ENCODE data around the gene ZNF469.
"Not testable (repeated sequence)": the region's sequence is repeated elsewhere in the genome, so short reads cannot be mapped to it uniquely, and the experiment has no call there.

ZNF469 gene

DNA sequence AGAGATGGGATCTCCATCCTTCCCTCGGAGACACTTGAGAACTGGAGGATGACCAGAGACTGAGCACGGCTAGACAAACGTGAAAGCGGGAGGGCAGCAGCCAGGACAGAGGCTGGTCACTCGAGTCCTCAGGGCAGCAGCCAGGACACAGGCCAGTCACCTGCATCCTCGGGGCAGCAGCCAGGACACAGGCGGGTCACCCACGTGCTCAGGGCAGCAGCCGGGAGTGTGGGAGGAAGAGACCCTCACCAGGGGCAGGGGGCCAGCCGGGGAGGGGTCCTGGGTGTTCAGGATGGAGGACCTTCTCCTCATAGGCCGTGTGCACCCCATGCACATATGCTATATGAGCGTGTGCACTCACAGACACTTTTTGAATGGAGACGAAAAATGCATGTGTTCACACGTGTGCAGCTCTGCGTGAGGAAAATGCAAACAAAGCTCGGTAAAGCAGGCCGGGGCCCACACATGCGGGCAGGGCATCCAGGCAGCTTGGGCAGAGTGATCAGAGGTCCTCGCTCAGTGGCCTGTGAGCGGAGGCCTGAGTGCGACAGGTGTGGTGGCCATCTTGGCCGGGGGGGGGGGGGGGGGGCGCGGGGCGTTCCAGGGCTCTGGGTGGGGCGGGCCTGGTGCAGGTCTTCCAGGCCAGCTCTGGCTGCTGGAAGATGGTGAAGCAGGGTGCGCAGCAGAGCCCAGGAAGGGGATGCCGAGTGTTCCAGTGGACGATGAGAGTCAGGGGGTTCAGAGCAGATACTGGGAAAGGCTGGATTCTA lies 26.7 kb downstream of the ZNF469 start:
- WGBS (ENCODE audit: insufficient coverage): 96% methylated on average over 25 of the region's 29 CpGs
- Histone ChIP-seq H3K4me1 (ENCODE audit: control extremely low read depth in 1 of 4, control insufficient read depth in 4 of 4, insufficient read depth in 4 of 4, low read length in 3 of 4) (peaks cover 0 to 29% (median 9%) of the 10 kb centered on the region in 4 experiments), H3K27ac (ENCODE audit: insufficient read depth in 1 of 2, low read depth in 1 of 2, low read length in 2 of 2, poor library complexity in 1 of 2, severe bottlenecking in 2 of 2) (no peak overlapping the region), H3K4me3 (ENCODE audit: control insufficient read depth in 1 of 7, extremely low read depth in 1 of 7, insufficient read depth in 4 of 7, low read depth in 2 of 7, low read length in 6 of 7) (no peak overlapping the region), H3K27me3 (replicated peaks in 2 of 5; ENCODE audit: control insufficient read depth in 4 of 5, insufficient read depth in 5 of 5, low read length in 4 of 5) (no peaks in the 10 kb centered on the region), H3K9me3 (ENCODE audit: control extremely low read depth in 1 of 5, control insufficient read depth in 4 of 5, insufficient read depth in 2 of 5, low read depth in 1 of 5, low read length in 4 of 5) (no peaks in the 10 kb centered on the region), H3K36me3 (ENCODE audit: control insufficient read depth in 4 of 4, insufficient read depth in 4 of 4, low read length in 3 of 4) (no peaks in the 10 kb centered on the region)
- POLR2A ChIA-PET: interaction anchor here (0.6 kb wide), 1 partner anchor 15 kb away, joined by 3 read pairs; no protein-coding TSS in a partner anchor
- CTCF ChIA-PET: no interaction called here
- DNase-seq: no peak

DNA sequence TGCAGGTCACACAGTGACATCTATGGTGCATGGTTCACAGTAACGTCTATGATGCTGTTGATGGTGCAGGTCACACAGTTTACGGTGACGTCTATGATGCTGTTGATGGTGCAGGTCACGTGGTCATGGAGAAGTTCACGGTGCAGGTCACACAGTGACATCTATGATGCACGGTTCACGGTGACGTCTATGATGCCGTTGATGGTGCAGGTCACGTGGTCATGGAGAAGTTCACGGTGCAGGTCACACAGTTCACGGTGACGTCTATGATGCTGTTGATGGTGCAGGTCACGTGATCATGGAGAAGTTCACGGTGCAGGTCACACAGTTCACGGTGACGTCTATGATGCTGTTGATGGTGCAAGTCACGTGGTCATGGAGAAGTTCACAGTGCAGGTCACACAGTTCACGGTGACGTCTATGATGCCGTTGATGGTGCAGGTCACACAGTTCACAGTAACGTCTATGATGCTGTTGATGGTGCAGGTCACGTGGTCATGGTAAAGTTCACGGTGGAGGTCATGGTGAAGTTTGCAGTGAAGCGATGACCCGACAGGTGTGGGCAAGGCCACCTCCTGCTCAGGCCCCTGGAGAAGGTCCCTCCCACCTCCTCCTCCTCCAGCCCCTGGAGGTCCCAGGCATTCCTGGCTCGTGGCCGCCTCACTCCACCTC lies 27.7 kb downstream of the ZNF469 start:
- DNase-seq; H3K27ac ChIP-seq (ENCODE audit: insufficient read depth in 1 of 2, low read depth in 1 of 2, low read length in 2 of 2, poor library complexity in 1 of 2, severe bottlenecking in 2 of 2); H3K4me3 ChIP-seq (ENCODE audit: control insufficient read depth in 1 of 7, extremely low read depth in 1 of 7, insufficient read depth in 4 of 7, low read depth in 2 of 7, low read length in 6 of 7); H3K36me3 ChIP-seq (ENCODE audit: control insufficient read depth in 4 of 4, insufficient read depth in 4 of 4, low read length in 3 of 4); H3K9me3 ChIP-seq (ENCODE audit: control extremely low read depth in 1 of 5, control insufficient read depth in 4 of 5, insufficient read depth in 2 of 5, low read depth in 1 of 5, low read length in 4 of 5); POLR2A ChIA-PET; CTCF ChIA-PET; H3K27me3 ChIP-seq (replicated peaks in 2 of 5; ENCODE audit: control insufficient read depth in 4 of 5, insufficient read depth in 5 of 5, low read length in 4 of 5): not testable (repeated sequence)
- H3K4me1 ChIP-seq (ENCODE audit: control extremely low read depth in 1 of 4, control insufficient read depth in 4 of 4, insufficient read depth in 4 of 4, low read length in 3 of 4): peaks cover 0 to 29% (median 9%) of the 10 kb centered on the region in 4 experiments
- 99% methylated on average over 23 of the region's 28 CpGs for WGBS (ENCODE audit: insufficient coverage)

GRCh38 chr16:88411951-88412576 lies 29.3 kb downstream of the ZNF469 start:
- H3K4me1 ChIP-seq (ENCODE audit: control extremely low read depth in 1 of 4, control insufficient read depth in 4 of 4, insufficient read depth in 4 of 4, low read length in 3 of 4): peaks cover 0 to 23% (median 7%) of the 10 kb centered on the region in 4 experiments
- H3K27ac ChIP-seq (ENCODE audit: insufficient read depth in 1 of 2, low read depth in 1 of 2, low read length in 2 of 2, poor library complexity in 1 of 2, severe bottlenecking in 2 of 2): no peak overlapping the region
- POLR2A ChIA-PET: no interaction called here
- CTCF ChIA-PET: no interaction called here
- no peaks in the 10 kb centered on the region for H3K9me3 ChIP-seq (ENCODE audit: control extremely low read depth in 1 of 5, control insufficient read depth in 4 of 5, insufficient read depth in 2 of 5, low read depth in 1 of 5, low read length in 4 of 5)
- DNase-seq: no peak
- H3K36me3 ChIP-seq (ENCODE audit: control insufficient read depth in 4 of 4, insufficient read depth in 4 of 4, low read length in 3 of 4): no peaks in the 10 kb centered on the region
- no peak overlapping the region for H3K4me3 ChIP-seq (ENCODE audit: control insufficient read depth in 1 of 7, extremely low read depth in 1 of 7, insufficient read depth in 4 of 7, low read depth in 2 of 7, low read length in 6 of 7)
- WGBS (ENCODE audit: insufficient coverage): 95% methylated on average over 14 of the region's 18 CpGs
- H3K27me3 ChIP-seq (replicated peaks in 2 of 5; ENCODE audit: control insufficient read depth in 4 of 5, insufficient read depth in 5 of 5, low read length in 4 of 5): no peaks in the 10 kb centered on the region

DNA sequence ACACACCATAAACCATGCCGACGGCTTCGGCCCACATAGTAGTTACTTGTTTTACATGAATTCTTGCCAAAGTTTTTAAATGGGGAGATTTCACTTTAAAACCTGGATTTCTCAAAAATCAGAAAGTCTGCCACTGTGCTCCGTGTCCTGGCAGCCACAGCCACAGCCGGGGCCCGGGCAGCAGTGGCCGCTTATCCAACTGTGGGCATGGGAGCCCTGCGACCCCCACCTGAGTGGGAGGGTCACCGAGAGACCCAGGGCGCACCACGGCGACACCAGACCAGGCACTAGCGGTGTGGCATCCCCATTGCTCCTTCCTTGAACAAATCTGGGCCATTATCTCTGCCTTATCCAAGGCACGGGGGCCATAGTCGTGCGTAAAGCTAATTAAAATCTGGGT lies 30.0 kb downstream of the ZNF469 start:
- 95% methylated on average over 16 of the region's 16 CpGs for WGBS (ENCODE audit: insufficient coverage)
- POLR2A ChIA-PET: no interaction called here
- Histone ChIP-seq H3K9me3 (ENCODE audit: control extremely low read depth in 1 of 5, control insufficient read depth in 4 of 5, insufficient read depth in 2 of 5, low read depth in 1 of 5, low read length in 4 of 5) (no peaks in the 10 kb centered on the region), H3K4me1 (ENCODE audit: control extremely low read depth in 1 of 4, control insufficient read depth in 4 of 4, insufficient read depth in 4 of 4, low read length in 3 of 4) (peaks cover 0 to 16% (median 2%) of the 10 kb centered on the region in 4 experiments), H3K36me3 (ENCODE audit: control insufficient read depth in 4 of 4, insufficient read depth in 4 of 4, low read length in 3 of 4) (no peaks in the 10 kb centered on the region), H3K27me3 (replicated peaks in 2 of 5; ENCODE audit: control insufficient read depth in 4 of 5, insufficient read depth in 5 of 5, low read length in 4 of 5) (no peaks in the 10 kb centered on the region), H3K27ac (ENCODE audit: insufficient read depth in 1 of 2, low read depth in 1 of 2, low read length in 2 of 2, poor library complexity in 1 of 2, severe bottlenecking in 2 of 2) (no peak overlapping the region), H3K4me3 (ENCODE audit: control insufficient read depth in 1 of 7, extremely low read depth in 1 of 7, insufficient read depth in 4 of 7, low read depth in 2 of 7, low read length in 6 of 7) (no peak overlapping the region)
- no peak for DNase-seq
- CTCF ChIA-PET: interaction anchor here (1.3 kb wide), 1 partner anchor 25 kb away, joined by 4 read pairs; no protein-coding TSS in a partner anchor

DNA sequence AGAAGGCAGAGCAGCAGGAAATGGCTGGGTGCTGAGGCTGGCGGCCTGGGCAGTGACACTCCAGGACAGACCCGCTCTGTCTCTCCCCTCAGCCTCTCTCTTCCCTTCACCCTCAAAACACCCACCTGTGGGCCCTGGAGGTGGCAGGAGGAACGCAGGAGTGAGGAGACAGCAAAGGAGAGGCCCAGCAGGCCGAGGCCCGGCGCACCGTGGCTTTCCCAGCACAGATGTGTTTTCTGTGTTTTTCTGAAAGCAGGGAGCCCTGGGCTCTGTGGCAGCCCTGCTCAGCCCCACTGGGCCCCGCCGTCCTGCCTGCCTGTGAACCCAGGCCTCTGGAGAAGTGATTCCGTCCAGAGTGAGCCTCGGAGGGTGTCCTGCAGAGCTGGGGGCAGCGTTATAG lies 30.5 kb downstream of the ZNF469 start:
- no peaks in the 10 kb centered on the region for H3K9me3 ChIP-seq (ENCODE audit: control extremely low read depth in 1 of 5, control insufficient read depth in 4 of 5, insufficient read depth in 2 of 5, low read depth in 1 of 5, low read length in 4 of 5)
- ChIA-PET POLR2A (no interaction called here), CTCF (interaction anchor here (1.3 kb wide), 1 partner anchor 24 kb away, joined by 4 read pairs; no protein-coding TSS in a partner anchor)
- H3K4me3 ChIP-seq (ENCODE audit: control insufficient read depth in 1 of 7, extremely low read depth in 1 of 7, insufficient read depth in 4 of 7, low read depth in 2 of 7, low read length in 6 of 7): no peak overlapping the region
- 93% methylated on average over 6 of the region's 12 CpGs for WGBS (ENCODE audit: insufficient coverage)
- H3K27me3 ChIP-seq (replicated peaks in 2 of 5; ENCODE audit: control insufficient read depth in 4 of 5, insufficient read depth in 5 of 5, low read length in 4 of 5): no peaks in the 10 kb centered on the region
- H3K27ac ChIP-seq (ENCODE audit: insufficient read depth in 1 of 2, low read depth in 1 of 2, low read length in 2 of 2, poor library complexity in 1 of 2, severe bottlenecking in 2 of 2): no peak overlapping the region
- DNase-seq: no peak
- no peaks in the 10 kb centered on the region for H3K36me3 ChIP-seq (ENCODE audit: control insufficient read depth in 4 of 4, insufficient read depth in 4 of 4, low read length in 3 of 4)
- H3K4me1 ChIP-seq (ENCODE audit: control extremely low read depth in 1 of 4, control insufficient read depth in 4 of 4, insufficient read depth in 4 of 4, low read length in 3 of 4): peaks cover 0 to 11% (median 0%) of the 10 kb centered on the region in 4 experiments

DNA sequence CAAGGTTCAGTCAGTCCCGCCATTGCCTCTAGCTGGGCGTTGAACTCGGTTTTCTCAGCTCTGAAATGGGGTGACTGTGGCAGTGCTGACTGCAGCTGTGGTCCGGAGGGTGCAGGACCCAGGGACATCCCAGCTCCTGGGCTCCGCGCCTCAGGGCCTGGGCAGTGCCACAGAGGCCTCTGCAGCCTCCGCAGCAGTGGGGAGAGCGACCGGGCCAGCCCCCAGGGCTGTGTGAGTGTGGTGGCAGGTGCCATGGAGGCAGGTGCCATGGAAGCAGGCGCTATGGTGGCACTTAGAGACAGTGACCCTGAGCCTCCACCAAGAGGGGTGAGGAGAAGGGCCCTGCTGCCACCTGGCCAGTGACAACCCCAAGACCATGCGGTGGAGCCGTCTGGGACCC lies 30.9 kb downstream of the ZNF469 start:
- ChIA-PET CTCF (interaction anchor here (1.3 kb wide), 1 partner anchor 24 kb away, joined by 4 read pairs; no protein-coding TSS in a partner anchor), POLR2A (no interaction called here)
- Histone ChIP-seq H3K27ac (ENCODE audit: insufficient read depth in 1 of 2, low read depth in 1 of 2, low read length in 2 of 2, poor library complexity in 1 of 2, severe bottlenecking in 2 of 2) (no peak overlapping the region), H3K4me3 (ENCODE audit: control insufficient read depth in 1 of 7, extremely low read depth in 1 of 7, insufficient read depth in 4 of 7, low read depth in 2 of 7, low read length in 6 of 7) (no peak overlapping the region), H3K9me3 (ENCODE audit: control extremely low read depth in 1 of 5, control insufficient read depth in 4 of 5, insufficient read depth in 2 of 5, low read depth in 1 of 5, low read length in 4 of 5) (no peaks in the 10 kb centered on the region), H3K36me3 (ENCODE audit: control insufficient read depth in 4 of 4, insufficient read depth in 4 of 4, low read length in 3 of 4) (no peaks in the 10 kb centered on the region), H3K4me1 (ENCODE audit: control extremely low read depth in 1 of 4, control insufficient read depth in 4 of 4, insufficient read depth in 4 of 4, low read length in 3 of 4) (peaks cover 0 to 7% (median 0%) of the 10 kb centered on the region in 4 experiments), H3K27me3 (replicated peaks in 2 of 5; ENCODE audit: control insufficient read depth in 4 of 5, insufficient read depth in 5 of 5, low read length in 4 of 5) (no peaks in the 10 kb centered on the region)
- DNase-seq: no peak
- 100% methylated on average over 9 of the region's 12 CpGs for WGBS (ENCODE audit: insufficient coverage)
